ENCODE measurements around the gene NLRP1.

Gene NLRP1

DNA sequence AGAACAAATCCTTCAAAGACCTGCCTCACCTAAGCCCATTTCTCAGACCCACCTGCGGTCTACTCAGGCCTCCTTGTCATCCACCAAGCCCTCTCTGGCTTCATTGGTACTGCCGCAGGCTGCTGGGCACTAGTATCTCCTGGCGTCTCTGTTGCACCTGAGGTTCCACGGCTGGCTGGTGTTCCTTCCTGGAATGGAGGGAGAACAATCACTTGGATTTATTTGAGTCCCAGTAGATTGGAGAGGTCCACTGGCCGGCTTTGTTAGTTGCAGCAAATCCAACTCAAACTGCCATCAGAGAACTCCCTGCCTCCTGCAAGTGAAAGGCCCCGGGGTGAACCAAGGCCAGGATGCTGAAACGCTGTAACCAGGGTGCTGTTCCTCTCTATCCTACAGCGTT is 82.6 kb downstream of the NLRP1 start:
- Histone ChIP-seq H3K4me1 (ENCODE audit: insufficient read depth, low read length, poor library complexity, severe bottlenecking) (peaks cover 13% of the 10 kb centered on the region), H4K20me1 (ENCODE audit: insufficient read depth, low read length, poor library complexity, severe bottlenecking) (no peaks in the 10 kb centered on the region), H3K9me3 (ENCODE audit: insufficient read depth, low read depth, low read length) (no peaks in the 10 kb centered on the region), H3K9me2 (replicated peaks; ENCODE audit: low read depth, low read length) (no peaks in the 10 kb centered on the region), H3K79me2 (ENCODE audit: insufficient read depth, low read length) (no peaks in the 10 kb centered on the region), H3K9ac (ENCODE audit: low read depth, low read length, poor library complexity, severe bottlenecking) (no peak overlapping the region), H3K36me3 (ENCODE audit: insufficient read depth, low read length) (no peaks in the 10 kb centered on the region), H3K4me2 (ENCODE audit: low read depth, low read length, poor library complexity, severe bottlenecking) (peak overlapping the region; percentile 76), H2AFZ (ENCODE audit: low read length) (no peak overlapping the region), H3F3A (ENCODE audit: low read depth) (no peaks in the 10 kb centered on the region), H3K27me3 (ENCODE audit: insufficient read depth, low read length, poor library complexity, severe bottlenecking) (no peaks in the 10 kb centered on the region), H3K4me3 (ENCODE audit: low read length, poor library complexity, severe bottlenecking) (no peak overlapping the region)
- TF ChIP-seq, protein P1, sequence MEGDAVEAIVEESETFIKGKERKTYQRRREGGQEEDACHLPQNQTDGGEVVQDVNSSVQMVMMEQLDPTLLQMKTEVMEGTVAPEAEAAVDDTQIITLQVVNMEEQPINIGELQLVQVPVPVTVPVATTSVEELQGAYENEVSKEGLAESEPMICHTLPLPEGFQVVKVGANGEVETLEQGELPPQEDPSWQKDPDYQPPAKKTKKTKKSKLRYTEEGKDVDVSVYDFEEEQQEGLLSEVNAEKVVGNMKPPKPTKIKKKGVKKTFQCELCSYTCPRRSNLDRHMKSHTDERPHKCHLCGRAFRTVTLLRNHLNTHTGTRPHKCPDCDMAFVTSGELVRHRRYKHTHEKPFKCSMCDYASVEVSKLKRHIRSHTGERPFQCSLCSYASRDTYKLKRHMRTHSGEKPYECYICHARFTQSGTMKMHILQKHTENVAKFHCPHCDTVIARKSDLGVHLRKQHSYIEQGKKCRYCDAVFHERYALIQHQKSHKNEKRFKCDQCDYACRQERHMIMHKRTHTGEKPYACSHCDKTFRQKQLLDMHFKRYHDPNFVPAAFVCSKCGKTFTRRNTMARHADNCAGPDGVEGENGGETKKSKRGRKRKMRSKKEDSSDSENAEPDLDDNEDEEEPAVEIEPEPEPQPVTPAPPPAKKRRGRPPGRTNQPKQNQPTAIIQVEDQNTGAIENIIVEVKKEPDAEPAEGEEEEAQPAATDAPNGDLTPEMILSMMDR (conservative IDR thresholded peaks at IDR 0.05; ENCODE audit: low read length): no peak
- TF ChIP-seq EZH2phosphoT487 (IDR thresholded peaks at IDR 0.05; ENCODE audit: borderline replicate concordance): no peak

DNA sequence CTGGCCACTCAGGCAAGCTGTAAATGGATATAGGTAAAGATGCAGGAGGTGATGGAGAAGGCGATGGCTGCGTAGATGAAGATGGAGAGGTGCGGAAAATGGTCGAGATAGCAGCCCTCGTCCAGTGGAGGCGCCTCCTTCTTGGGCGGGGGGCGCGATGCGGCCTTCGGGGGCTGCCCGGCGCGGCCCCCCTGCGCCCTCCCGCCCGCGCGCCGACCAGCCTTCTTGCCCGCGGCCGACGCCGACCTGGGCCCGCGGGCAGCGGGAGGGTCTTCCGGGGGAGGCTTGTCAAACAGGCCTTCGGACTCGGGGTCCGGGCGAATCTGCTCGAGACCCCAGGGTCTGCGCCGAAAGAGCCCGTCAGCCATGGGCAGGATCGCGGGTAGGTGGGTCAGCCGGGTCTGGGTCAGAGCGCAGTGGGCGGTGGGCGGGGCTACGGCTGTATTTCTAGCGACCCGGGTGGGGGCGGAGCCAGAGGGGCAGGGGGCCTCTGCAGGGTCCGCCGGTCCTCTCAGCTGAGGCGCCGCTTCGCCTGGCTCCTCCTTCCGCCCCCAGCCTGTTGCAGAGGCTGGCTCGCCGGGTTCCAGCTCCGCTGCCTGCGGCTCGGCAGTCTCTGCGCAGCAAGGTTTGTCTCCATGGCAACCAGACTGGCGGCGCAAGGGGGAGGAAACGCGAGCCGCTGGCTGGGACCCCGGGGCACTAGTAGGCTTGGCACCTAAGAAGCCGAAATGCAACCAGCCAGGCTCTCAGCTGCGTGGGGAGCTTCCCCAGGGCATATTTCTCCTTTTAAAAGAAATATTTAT is 83.5 kb downstream of the NLRP1 start:
- H3K4me3 ChIP-seq (ENCODE audit: low read length, poor library complexity, severe bottlenecking): peak overlapping the region; percentile 73

DNA sequence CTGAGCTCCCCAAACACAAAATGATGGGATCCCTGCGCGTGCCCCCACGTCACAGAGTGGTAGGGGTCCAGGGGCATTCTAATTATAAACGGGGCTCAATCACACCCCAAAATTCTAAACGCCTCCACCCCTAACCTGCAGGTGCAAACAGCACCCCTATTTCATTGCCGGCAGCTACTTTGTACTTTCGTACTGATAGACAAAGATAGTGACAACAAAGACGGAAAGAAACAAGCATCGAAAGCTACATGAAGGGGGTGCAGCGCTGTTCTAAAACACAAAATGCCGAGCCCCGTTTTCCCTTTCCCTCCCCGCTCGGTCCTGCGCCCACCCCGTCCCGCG is 84.1 kb downstream of the NLRP1 start:
- H3K9me2 ChIP-seq (replicated peaks; ENCODE audit: low read depth, low read length): no peaks in the 10 kb centered on the region
- H2AFZ ChIP-seq (ENCODE audit: low read length): peak overlapping the region; percentile 76
- H3K4me1 ChIP-seq (ENCODE audit: insufficient read depth, low read length, poor library complexity, severe bottlenecking): peaks cover 13% of the 10 kb centered on the region
- no peaks in the 10 kb centered on the region for H3F3A ChIP-seq (ENCODE audit: low read depth)
- H3K27me3 ChIP-seq (ENCODE audit: insufficient read depth, low read length, poor library complexity, severe bottlenecking): no peaks in the 10 kb centered on the region
- H3K9me3 ChIP-seq (ENCODE audit: insufficient read depth, low read depth, low read length): no peaks in the 10 kb centered on the region
- H4K20me1 ChIP-seq (ENCODE audit: insufficient read depth, low read length, poor library complexity, severe bottlenecking): no peaks in the 10 kb centered on the region
- no peak for TF ChIP-seq EZH2phosphoT487 (IDR thresholded peaks at IDR 0.05; ENCODE audit: borderline replicate concordance)
- TF ChIP-seq, protein P1 (conservative IDR thresholded peaks at IDR 0.05; ENCODE audit: low read length): no peak
- peak overlapping the region; percentile 56 for H3K9ac ChIP-seq (ENCODE audit: low read depth, low read length, poor library complexity, severe bottlenecking)
- H3K36me3 ChIP-seq (ENCODE audit: insufficient read depth, low read length): no peaks in the 10 kb centered on the region
- peak overlapping the region; percentile 73 for H3K4me3 ChIP-seq (ENCODE audit: low read length, poor library complexity, severe bottlenecking)
- H3K79me2 ChIP-seq (ENCODE audit: insufficient read depth, low read length): no peaks in the 10 kb centered on the region
- peak overlapping the region; percentile 76 for H3K4me2 ChIP-seq (ENCODE audit: low read depth, low read length, poor library complexity, severe bottlenecking)

More for the DNA sequence above, 83.5 kb downstream of the NLRP1 start:
- no peaks in the 10 kb centered on the region for H3K36me3 ChIP-seq (ENCODE audit: insufficient read depth, low read length)
- H3K9me3 ChIP-seq (ENCODE audit: insufficient read depth, low read depth, low read length): no peaks in the 10 kb centered on the region
- H3F3A ChIP-seq (ENCODE audit: low read depth): no peaks in the 10 kb centered on the region
- H3K27me3 ChIP-seq (ENCODE audit: insufficient read depth, low read length, poor library complexity, severe bottlenecking): no peaks in the 10 kb centered on the region
- H2AFZ ChIP-seq (ENCODE audit: low read length): peak overlapping the region; percentile 76
- H3K4me2 ChIP-seq (ENCODE audit: low read depth, low read length, poor library complexity, severe bottlenecking): peak overlapping the region; percentile 76
- no peaks in the 10 kb centered on the region for H3K79me2 ChIP-seq (ENCODE audit: insufficient read depth, low read length)
- no peaks in the 10 kb centered on the region for H3K9me2 ChIP-seq (replicated peaks; ENCODE audit: low read depth, low read length)
- H3K4me1 ChIP-seq (ENCODE audit: insufficient read depth, low read length, poor library complexity, severe bottlenecking): peaks cover 13% of the 10 kb centered on the region
- H3K9ac ChIP-seq (ENCODE audit: low read depth, low read length, poor library complexity, severe bottlenecking): peak overlapping the region; percentile 56
- TF ChIP-seq EZH2phosphoT487 (IDR thresholded peaks at IDR 0.05; ENCODE audit: borderline replicate concordance): no peak
- TF ChIP-seq, protein P1 (conservative IDR thresholded peaks at IDR 0.05; ENCODE audit: low read length): no peak
- H4K20me1 ChIP-seq (ENCODE audit: insufficient read depth, low read length, poor library complexity, severe bottlenecking): no peaks in the 10 kb centered on the region

Measured in Loucy (cell line).